ENCODE measurements around the gene TRMT61A.

Gene TRMT61A

DNA sequence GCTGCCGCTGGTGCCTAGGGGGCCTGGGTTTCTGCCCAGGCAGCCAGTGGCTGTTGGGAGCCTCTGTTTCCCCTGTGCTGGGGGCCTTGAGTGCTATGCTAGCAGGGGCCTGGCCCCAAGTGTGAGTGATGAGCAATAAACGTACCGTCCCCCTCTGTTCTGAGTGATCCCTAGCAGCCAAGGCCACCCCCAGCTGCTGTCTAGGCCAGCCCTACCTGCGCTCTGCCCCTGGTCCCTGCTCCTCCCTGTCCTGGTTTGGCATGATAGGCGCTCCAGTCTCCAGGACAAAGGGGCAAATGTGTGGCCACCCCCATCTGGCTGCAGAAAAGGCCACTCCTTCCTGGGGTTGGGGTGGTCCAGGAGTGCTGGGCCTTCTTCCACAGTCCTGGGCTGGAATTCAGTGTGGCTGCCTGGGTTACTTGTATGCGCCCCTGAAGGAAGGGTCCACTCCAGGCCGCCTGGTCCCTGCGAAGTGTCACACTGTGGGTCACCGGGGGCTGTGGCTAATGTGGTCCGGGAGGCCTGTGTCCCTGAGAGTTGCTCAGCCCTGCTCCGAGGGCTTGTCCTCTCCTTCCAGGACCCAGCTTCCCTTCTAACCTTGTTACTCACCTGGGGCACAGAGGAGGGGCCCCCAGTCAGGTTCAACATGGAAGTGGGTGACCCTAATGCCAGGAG is 7.0 kb downstream of the TRMT61A start:
- no peak for FAIRE-seq

DNA sequence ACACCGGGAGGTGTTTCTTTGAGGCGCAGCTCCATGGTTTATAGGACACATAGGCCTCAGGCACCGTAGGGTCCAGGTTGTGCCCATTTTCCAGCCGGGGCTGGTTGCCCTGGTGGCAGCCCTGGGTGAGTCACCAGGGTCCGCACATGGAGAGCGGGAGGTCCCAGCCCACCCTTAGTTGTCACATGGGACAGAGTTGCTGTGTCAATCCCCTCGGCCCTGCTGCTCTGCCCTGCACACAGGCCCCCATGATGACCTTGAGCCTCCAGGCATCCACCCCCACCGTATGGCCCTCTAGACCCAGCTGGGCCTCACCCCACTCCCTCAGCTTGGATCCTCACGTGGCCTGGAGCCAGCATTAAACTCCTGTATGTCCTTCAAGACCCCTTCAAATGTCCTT is 7.7 kb downstream of the TRMT61A start:
- no peak for FAIRE-seq

- FAIRE-seq = no peak
Measured at GRCh38 chr14:103537175-103537990, 8.4 kb downstream of the TRMT61A start.

- no peak for FAIRE-seq
Measured at GRCh38 chr14:103538291-103539055, 9.5 kb downstream of the TRMT61A start.

- FAIRE-seq = no peak
Measured at GRCh38 chr14:103539056-103539825, 10.2 kb downstream of the TRMT61A start.

- FAIRE-seq = no peak
Measured at GRCh38 chr14:103540821-103541708, 12.1 kb downstream of the TRMT61A start.

- FAIRE-seq = no peak
Measured at GRCh38 chr14:103541709-103542604, 13.0 kb downstream of the TRMT61A start.

- FAIRE-seq = no peak
Measured at GRCh38 chr14:103542605-103543088, 13.7 kb downstream of the TRMT61A start.

GRCh38 chr14:103543140-103543539 is 14.1 kb downstream of the TRMT61A start:
- no peak for FAIRE-seq

DNA sequence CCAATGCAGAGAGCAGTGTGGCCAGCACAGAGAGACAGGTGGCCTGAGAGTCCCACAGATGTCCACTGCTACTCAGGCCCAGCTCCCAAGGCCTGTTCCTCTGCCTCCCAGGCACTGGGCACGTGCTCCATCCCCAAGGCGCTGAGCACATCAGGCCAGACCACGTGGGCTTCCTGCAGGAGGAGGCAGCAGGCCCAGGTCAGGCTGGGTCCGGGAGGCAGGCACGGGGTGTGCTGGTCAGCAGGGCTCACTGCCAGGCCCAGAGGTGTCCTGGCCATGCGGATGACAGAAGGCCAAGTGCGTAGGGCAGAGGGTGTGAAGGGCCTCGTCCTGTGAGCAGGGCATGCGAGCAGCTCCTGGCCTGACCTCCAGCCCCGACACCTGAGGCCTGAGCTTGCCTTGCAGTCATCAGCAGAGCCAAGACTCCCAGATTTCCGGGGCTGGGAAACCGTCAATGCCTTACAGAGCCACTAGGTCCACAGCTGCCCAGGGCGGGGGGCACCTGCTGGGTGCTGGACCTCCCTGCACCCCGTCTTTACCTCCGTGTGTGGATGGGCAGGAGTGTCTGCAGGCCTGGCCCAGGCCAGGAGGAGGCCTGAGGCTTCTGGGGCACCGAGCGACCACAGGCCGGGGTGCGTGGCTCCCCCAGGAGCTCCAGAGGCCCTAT is 14.9 kb downstream of the TRMT61A start:
- no peak for FAIRE-seq

DNA sequence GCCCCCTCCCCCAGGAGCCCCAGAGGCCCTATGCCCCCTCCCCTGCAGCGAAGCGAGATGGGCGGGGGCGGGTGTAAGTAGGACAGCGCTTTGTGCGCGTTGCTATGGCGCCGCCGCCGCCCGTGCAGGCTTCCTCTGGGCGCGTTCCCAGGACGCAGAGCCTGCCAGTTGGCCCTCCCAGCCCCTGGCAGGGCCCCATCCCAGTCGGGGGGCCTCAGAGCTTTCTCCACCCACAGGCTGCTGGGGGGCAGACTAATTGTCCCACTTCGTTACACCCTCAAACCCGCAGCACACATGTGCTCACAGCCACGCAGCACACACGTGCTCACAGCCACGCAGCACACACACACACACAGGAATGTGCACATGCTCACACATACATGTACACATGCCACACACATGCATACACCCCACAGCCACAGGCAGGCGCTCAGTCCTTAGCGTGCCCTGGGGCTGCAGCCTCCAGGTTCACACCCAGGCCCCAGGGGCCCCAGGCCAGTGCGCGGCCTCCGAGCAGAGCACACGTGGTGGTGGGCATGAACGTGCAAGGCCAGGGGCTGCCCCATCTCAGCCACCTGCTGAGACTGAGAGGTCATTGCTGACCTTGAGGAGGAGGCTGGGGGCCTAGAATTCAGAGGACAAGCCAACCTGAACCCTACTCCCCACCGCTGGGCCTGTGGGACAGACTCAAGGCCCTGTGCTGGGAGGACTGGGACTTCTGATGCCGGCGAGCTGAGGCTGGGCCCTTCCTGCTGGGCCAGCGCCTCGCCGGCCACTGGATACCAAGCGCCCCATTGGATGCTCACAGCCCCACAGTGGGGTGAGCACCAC is 15.6 kb downstream of the TRMT61A start:
- no peak for FAIRE-seq

DNA sequence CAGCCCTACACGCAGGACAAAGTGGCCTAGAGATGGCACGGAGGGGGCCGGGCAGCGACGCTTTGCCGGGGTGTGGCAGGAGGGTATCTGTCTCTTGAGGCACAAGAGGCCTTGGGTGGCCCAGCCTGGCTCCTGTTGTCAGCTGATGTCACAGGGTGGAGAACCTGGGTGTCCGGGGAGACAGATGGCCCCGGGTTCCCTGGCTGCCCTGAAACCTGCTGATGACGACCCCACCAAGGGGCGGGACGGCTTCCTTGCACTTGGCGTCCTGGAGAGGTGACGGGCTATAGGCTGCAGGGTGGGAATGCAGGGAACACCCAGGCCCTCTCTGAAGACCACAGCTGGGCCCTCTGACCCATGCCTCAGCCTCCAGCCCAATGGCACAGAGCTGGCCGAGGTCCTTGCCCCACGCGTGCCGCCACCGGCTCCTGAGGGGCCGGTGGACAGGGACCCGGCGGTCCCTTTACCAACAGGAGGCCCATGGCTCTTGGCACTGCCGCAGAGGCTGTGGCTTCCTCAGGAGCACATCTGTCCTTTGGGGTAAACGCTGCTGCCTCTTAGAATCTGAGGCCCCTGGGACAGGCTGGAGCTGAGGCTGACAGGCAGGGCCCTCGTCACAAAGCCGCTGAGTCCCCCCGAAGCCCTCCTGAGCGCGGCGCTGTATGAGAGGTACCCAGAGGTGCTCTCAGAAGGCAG is 16.4 kb downstream of the TRMT61A start:
- FAIRE-seq = no peak

DNA sequence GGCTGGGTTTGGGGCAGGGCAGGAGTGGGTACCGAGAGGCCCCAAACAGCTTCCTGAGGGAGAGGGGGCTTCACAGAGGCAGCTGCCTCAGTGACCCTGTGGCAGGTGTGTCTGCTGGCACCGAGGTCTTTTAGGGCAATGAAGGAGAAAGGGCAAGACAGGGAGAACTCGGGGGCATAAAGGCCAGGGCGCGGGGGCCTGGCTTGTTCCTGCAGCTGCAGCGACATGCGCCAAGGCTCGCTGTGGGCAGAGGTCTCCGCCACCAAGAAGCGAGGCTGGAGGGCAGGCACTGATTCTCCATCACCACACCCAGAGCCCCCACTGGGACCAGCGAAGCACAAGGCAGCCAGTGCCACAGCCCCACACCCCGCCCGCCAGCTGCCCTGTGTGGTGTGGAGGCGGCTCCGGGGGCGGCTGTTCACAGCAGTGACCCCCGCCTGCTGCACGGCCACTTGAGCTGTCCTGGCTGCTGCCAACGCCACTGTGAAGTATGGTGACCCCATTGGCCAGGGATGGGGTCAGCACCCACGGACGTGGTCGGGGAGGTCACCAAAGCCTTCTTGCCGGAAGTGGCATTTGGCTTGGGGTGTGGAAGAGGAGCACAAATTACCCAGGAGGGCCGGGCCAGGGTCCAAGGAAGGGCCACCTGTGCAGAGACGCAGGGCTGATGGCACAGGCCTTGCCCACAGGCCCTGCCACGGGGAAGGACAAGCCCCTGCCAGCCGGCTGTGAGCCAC is 17.1 kb downstream of the TRMT61A start:
- FAIRE-seq = no peak

DNA sequence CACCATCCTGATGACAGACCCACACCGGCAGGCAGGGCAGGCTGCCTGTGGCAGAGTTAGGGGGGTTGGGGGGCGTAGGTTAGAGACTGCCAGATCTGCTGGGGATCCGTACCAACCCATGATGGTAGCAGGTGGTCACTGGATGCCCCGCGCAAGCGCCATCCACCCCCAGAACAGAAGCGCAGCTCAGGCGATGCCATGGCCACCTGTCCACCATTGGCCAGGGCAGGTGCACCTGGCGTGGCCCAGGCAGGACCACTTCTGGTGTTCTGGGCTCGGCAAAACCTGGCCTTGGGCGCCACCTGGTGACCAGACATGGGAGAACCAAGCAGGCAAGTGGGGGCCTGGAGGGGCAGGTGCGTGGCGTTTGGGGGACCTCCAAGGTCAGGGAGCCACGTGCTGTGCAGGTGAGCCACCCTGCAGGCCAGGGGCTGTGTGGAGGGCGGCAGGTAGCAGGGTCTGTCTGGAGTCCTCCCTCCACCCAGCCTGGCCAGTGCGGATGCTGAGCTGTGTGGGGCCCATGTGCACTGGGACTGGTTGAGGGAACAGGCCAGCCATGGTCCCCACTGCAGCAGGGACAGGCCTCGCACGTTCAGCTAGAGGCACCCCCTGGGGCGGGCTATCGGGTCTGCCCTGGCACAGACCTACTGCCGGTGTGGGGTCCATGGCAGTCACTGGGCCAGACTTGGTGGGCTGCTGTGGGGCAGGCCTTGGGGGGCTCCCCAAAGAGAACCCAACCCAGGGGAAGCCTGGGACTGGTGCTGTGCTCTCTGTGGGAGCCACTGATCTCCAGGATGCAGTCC is 17.9 kb downstream of the TRMT61A start:
- FAIRE-seq = no peak

DNA sequence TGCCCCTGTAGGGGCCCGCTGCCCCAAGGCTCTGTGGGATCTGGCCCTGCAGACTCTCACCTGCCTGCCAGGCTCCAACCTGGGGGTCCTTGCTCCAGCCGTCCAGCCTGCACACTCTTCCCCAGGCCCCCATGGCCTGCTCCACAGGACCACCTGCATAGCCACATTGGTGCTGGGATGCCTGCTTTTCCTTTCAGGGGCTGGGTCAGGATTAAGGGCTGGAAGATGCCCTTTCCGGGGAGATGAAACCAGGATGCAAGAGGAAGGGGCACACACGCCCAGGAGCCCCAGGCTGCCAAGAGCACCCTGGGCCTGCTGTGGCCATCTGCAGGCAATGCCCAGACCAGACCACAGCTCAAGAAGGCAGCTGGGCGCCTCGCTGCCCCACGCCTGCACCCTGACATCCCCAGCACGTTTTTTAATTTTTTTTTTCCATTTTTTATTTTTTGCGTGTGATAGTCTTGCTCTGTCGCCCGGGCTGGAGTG is 18.5 kb downstream of the TRMT61A start:
- no peak for FAIRE-seq

DNA sequence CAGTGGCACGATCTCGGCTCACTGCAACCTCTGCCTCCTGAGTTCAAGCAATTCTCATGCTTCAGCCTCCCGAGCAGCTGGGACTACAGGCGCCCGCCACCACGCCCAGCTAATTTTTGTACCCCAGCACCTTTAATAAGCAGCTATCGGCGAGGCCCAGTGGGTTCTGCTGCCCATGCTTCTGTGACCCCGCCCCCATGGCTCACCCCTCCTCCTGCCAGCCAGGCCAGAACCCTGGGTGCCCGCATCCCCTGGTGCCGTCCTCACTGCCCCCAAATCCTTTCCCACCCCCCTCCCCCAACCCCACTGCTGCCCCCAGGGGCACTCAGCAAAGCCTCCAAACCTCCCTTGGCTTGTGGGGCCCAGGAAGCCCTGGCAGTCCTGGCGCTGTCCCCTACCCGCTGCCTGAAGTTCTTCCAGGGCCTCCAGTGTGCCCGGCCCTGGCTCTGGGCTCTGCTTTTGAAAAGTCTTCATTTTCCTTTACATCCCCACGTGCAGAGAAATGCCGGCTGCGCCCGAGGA is 19.0 kb downstream of the TRMT61A start:
- no peak for FAIRE-seq

Measured in A204.1 (cell line).